HUES48 (cell line): ENCODE data around the gene GPATCH1.

ENCODE experiments used
- H3K27ac ChIP-seq: one replicate; pipeline ENCODE4 v1.7.0; 2013; ENCODE audit warnings: low read depth, low read length, inconsistent platforms
- H3K27me3 ChIP-seq: 2 replicates; pipeline ENCODE4 v1.6.1; 2013; ENCODE audit warnings: mild to moderate bottlenecking, low read length; ENCODE audit not compliant: control insufficient read depth, insufficient read depth
- H3K36me3 ChIP-seq: 2 replicates; pipeline ENCODE4 v1.6.1; 2013; ENCODE audit warnings: low read length; ENCODE audit not compliant: control insufficient read depth, insufficient read depth
- H3K4me1 ChIP-seq: 2 replicates; pipeline ENCODE4 v1.6.1; 2013; ENCODE audit warnings: mild to moderate bottlenecking, low read length; ENCODE audit not compliant: control insufficient read depth, insufficient read depth
- H3K4me3 ChIP-seq: 2 replicates; pipeline ENCODE4 v1.5.1; 2013; ENCODE audit warnings: mild to moderate bottlenecking, low read depth, low read length
- H3K9ac ChIP-seq: 2 replicates; pipeline ENCODE4 v1.6.1; 2013; ENCODE audit warnings: mild to moderate bottlenecking, low read depth, low read length, moderate library complexity
- H3K9me3 ChIP-seq: 2 replicates; pipeline ENCODE4 v1.6.1; 2013; ENCODE audit warnings: low read length; ENCODE audit not compliant: control insufficient read depth, insufficient read depth

The GPATCH1 gene

GRCh38 chr19:33064458-33064791, 16.6 kb upstream of the GPATCH1 start:
- peak overlapping the region; percentile 81 for H3K4me3 ChIP-seq
- H3K36me3 ChIP-seq = no peaks in the 10 kb centered on the region
- no peak overlapping the region; the same call in 1 of the 2 replicates for H3K9ac ChIP-seq
- H3K4me1 ChIP-seq = peaks cover 8% of the 10 kb centered on the region
- no peaks in the 10 kb centered on the region for H3K9me3 ChIP-seq
- no peaks in the 10 kb centered on the region for H3K27me3 ChIP-seq
- no peak overlapping the region for H3K27ac ChIP-seq

- peak within 1 kb of the TSS; percentile 81 for H3K4me3 ChIP-seq
- peaks cover 8% of the 10 kb centered on the region for H3K4me1 ChIP-seq
- no peaks in the 10 kb centered on the region for H3K9me3 ChIP-seq
- H3K27me3 ChIP-seq = no peaks in the 10 kb centered on the region
- H3K36me3 ChIP-seq = no peaks in the 10 kb centered on the region
- H3K27ac ChIP-seq = no peak within 1 kb of the TSS
- peak within 1 kb of the TSS; percentile 61; the same call in 1 of the 2 replicates for H3K9ac ChIP-seq
Observed at GRCh38 chr19:33064792-33065550, 16.0 kb upstream of the GPATCH1 start, which contains the start of gene RHPN2. TSS of gene RHPN2 (minus strand) at chr19:33064888. CDS start at chr19:33064852, 36 bp downstream.

- Histone ChIP-seq H3K4me3 (no peak overlapping the region), H3K4me1 (peaks cover 8% of the 10 kb centered on the region), H3K27ac (no peak overlapping the region), H3K27me3 (no peaks in the 10 kb centered on the region), H3K9me3 (no peaks in the 10 kb centered on the region), H3K9ac (no peak overlapping the region), H3K36me3 (no peaks in the 10 kb centered on the region)
Observed at GRCh38 chr19:33066543-33066942, 14.4 kb upstream of the GPATCH1 start.

GRCh38 chr19:33067121-33067520, 13.9 kb upstream of the GPATCH1 start:
- no peaks in the 10 kb centered on the region for H3K36me3 ChIP-seq
- no peak overlapping the region for H3K27ac ChIP-seq
- H3K9me3 ChIP-seq = no peaks in the 10 kb centered on the region
- H3K27me3 ChIP-seq = no peaks in the 10 kb centered on the region
- H3K4me1 ChIP-seq = peaks cover 8% of the 10 kb centered on the region
- no peak overlapping the region for H3K4me3 ChIP-seq
- H3K9ac ChIP-seq = no peak overlapping the region

GRCh38 chr19:33071887-33072286, 9.1 kb upstream of the GPATCH1 start:
- H3K4me3 ChIP-seq = no peak overlapping the region
- no peak overlapping the region for H3K27ac ChIP-seq
- no peaks in the 10 kb centered on the region for H3K36me3 ChIP-seq
- H3K9me3 ChIP-seq = no peaks in the 10 kb centered on the region
- H3K4me1 ChIP-seq = no peaks in the 10 kb centered on the region
- H3K9ac ChIP-seq = no peak overlapping the region
- H3K27me3 ChIP-seq = no peaks in the 10 kb centered on the region

GRCh38 chr19:33075519-33075918, 5.5 kb upstream of the GPATCH1 start:
- H3K4me1 ChIP-seq = peaks cover 8% of the 10 kb centered on the region
- H3K36me3 ChIP-seq = no peaks in the 10 kb centered on the region
- H3K4me3 ChIP-seq = no peak overlapping the region
- no peaks in the 10 kb centered on the region for H3K9me3 ChIP-seq
- no peak overlapping the region for H3K27ac ChIP-seq
- H3K27me3 ChIP-seq = no peaks in the 10 kb centered on the region
- H3K9ac ChIP-seq = no peak overlapping the region

GRCh38 chr19:33085570-33086128, 4.7 kb downstream of the GPATCH1 start:
- Histone ChIP-seq H3K27ac (no peak overlapping the region), H3K9ac (no peak overlapping the region), H3K27me3 (no peaks in the 10 kb centered on the region), H3K36me3 (peaks cover 23% of the 10 kb centered on the region), H3K4me3 (no peak overlapping the region), H3K4me1 (peaks cover 4% of the 10 kb centered on the region; the same call in 1 of the 2 replicates), H3K9me3 (no peaks in the 10 kb centered on the region)

- Histone ChIP-seq H3K9ac (no peak overlapping the region), H3K36me3 (peaks cover 32% of the 10 kb centered on the region), H3K27me3 (no peaks in the 10 kb centered on the region), H3K27ac (no peak overlapping the region), H3K4me1 (peaks cover 4% of the 10 kb centered on the region; the same call in 1 of the 2 replicates), H3K9me3 (no peaks in the 10 kb centered on the region), H3K4me3 (no peak overlapping the region)
Observed at GRCh38 chr19:33086955-33087354, 6.0 kb downstream of the GPATCH1 start.

- peaks cover 48% of the 10 kb centered on the region for H3K36me3 ChIP-seq
- no peak overlapping the region for H3K4me3 ChIP-seq
- H3K27ac ChIP-seq = no peak overlapping the region
- peaks cover 4% of the 10 kb centered on the region; the same call in 1 of the 2 replicates for H3K4me1 ChIP-seq
- H3K27me3 ChIP-seq = no peaks in the 10 kb centered on the region
- no peaks in the 10 kb centered on the region for H3K9me3 ChIP-seq
- no peak overlapping the region for H3K9ac ChIP-seq
Observed at GRCh38 chr19:33089010-33089409, 8.0 kb downstream of the GPATCH1 start.

GRCh38 chr19:33090179-33090578, 9.2 kb downstream of the GPATCH1 start:
- Histone ChIP-seq H3K4me1 (peaks cover 4% of the 10 kb centered on the region; the same call in 1 of the 2 replicates), H3K27ac (no peak overlapping the region), H3K9ac (no peak overlapping the region), H3K9me3 (no peaks in the 10 kb centered on the region), H3K27me3 (no peaks in the 10 kb centered on the region), H3K4me3 (no peak overlapping the region), H3K36me3 (peaks cover 58% of the 10 kb centered on the region)

- Histone ChIP-seq H3K9me3 (no peaks in the 10 kb centered on the region), H3K9ac (no peak overlapping the region), H3K4me1 (peaks cover 4% of the 10 kb centered on the region; the same call in 1 of the 2 replicates), H3K4me3 (no peak overlapping the region), H3K27ac (no peak overlapping the region), H3K27me3 (no peaks in the 10 kb centered on the region), H3K36me3 (peaks cover 81% of the 10 kb centered on the region)
Observed at GRCh38 chr19:33093420-33094210, 12.6 kb downstream of the GPATCH1 start.
